HG03196 (cell line): ENCODE results near the gene KHK.
A peak's percentile ranks its signal among the peaks of the same experiment; 100 is the strongest.

Experiments
- ATAC-seq: cut with Tn5 transposase; IDR thresholded peaks from one replicate; pipeline ENCODE4 v1.9.1; 2021; ENCODE audit not compliant: unreplicated experiment

Gene KHK

GRCh38 chr2:27080603-27080936, 6.0 kb upstream of the KHK start:
- ATAC-seq = no peak

GRCh38 chr2:27081984-27082772, 4.4 kb upstream of the KHK start:
- no peak for ATAC-seq

GRCh38 chr2:27082773-27083409, 3.7 kb upstream of the KHK start:
- ATAC-seq = no peak

- no peak for ATAC-seq
Measured at GRCh38 chr2:27083410-27084296, 2.9 kb upstream of the KHK start.

- ATAC-seq = no peak
Measured at GRCh38 chr2:27084297-27085061, 2.1 kb upstream of the KHK start.

- no peak for ATAC-seq
Measured at GRCh38 chr2:27085062-27085672, 1.4 kb upstream of the KHK start.

GRCh38 chr2:27085673-27086089, 891 bp upstream of the KHK start:
- no peak for ATAC-seq

- peak; percentile 79 for ATAC-seq
Measured at GRCh38 chr2:27086090-27086723, 365 bp upstream of the KHK start.

- ATAC-seq = no peak
Measured at GRCh38 chr2:27087823-27088410, 1.3 kb downstream of the KHK start.

- ATAC-seq = no peak
Measured at GRCh38 chr2:27088634-27089033, 2.1 kb downstream of the KHK start.

- ATAC-seq = no peak
Measured at GRCh38 chr2:27089111-27089954, 2.8 kb downstream of the KHK start.

GRCh38 chr2:27091746-27092695, 5.4 kb downstream of the KHK start:
- ATAC-seq = no peak

GRCh38 chr2:27092696-27093429, 6.3 kb downstream of the KHK start:
- no peak for ATAC-seq

- no peak for ATAC-seq
Measured at GRCh38 chr2:27093430-27094352, 7.1 kb downstream of the KHK start.

GRCh38 chr2:27094353-27094984, 7.9 kb downstream of the KHK start:
- no peak for ATAC-seq

- no peak for ATAC-seq
Measured at GRCh38 chr2:27095427-27095744, 8.8 kb downstream of the KHK start.
